GM18517 (cell line): Measurements from ENCODE around the gene GCLM.

Experiments used
- ATAC-seq: cut with Tn5 transposase; IDR thresholded peaks from one replicate; pipeline ENCODE4 v1.9.1; 2021; ENCODE audit warnings: mild to moderate bottlenecking, moderate library complexity; ENCODE audit not compliant: unreplicated experiment

GCLM gene

GRCh38 chr1:93847811-93848288 lies 61.4 kb downstream of the GCLM start:
- ATAC-seq = peak; percentile 27

- peak; percentile 74 for ATAC-seq
Measured at GRCh38 chr1:93846992-93847810, 62.0 kb downstream of the GCLM start.

GRCh38 chr1:93846206-93846991 lies 62.8 kb downstream of the GCLM start:
- ATAC-seq = peak; percentile 38

- peak; percentile 6 for ATAC-seq
Measured at GRCh38 chr1:93845538-93846205, 63.6 kb downstream of the GCLM start.

GRCh38 chr1:93844262-93845045 lies 64.8 kb downstream of the GCLM start:
- no peak for ATAC-seq

GRCh38 chr1:93842750-93843500 lies 66.3 kb downstream of the GCLM start:
- no peak for ATAC-seq

GRCh38 chr1:93841771-93842170 lies 67.5 kb downstream of the GCLM start:
- ATAC-seq = no peak

- no peak for ATAC-seq
Measured at GRCh38 chr1:93840956-93841482, 68.2 kb downstream of the GCLM start.

GRCh38 chr1:93839753-93840152 lies 69.5 kb downstream of the GCLM start:
- ATAC-seq = no peak

GRCh38 chr1:93839307-93839706 lies 69.9 kb downstream of the GCLM start:
- ATAC-seq = no peak

- ATAC-seq = no peak
Measured at GRCh38 chr1:93837961-93838360, 71.3 kb downstream of the GCLM start.
